ENCODE data around the gene KCNQ1. TPM values are rescaled to one million over a fixed set of nuclear protein-coding genes. Genes with fewer than 3 reads are reported as not detected.

The KCNQ1 gene
- total RNA-seq, 1 experiment from 2014 or later = 2.3 TPM

GRCh38 chr11:2549080-2549479, 104.3 kb downstream of the KCNQ1 start:
- H3K4ac ChIP-seq (ENCODE audit: low read depth, low read length) = no peak overlapping the region
- peaks cover 11% of the 10 kb centered on the region; the same call in 1 of the 2 replicates for H3K27me3 ChIP-seq (ENCODE audit: insufficient read depth, low read length)
- H3K9me3 ChIP-seq (ENCODE audit: control insufficient read depth, low read depth, low read length) = no peaks in the 10 kb centered on the region
- no peak overlapping the region for H3K4me3 Mint-ChIP-seq
- no peaks in the 10 kb centered on the region for H3K9me3 Mint-ChIP-seq
- H4K20me1 ChIP-seq (ENCODE audit: control insufficient read depth, insufficient read depth, insufficient read length) = no peaks in the 10 kb centered on the region
- no peak overlapping the region for H3K4me2 ChIP-seq (ENCODE audit: insufficient read depth, insufficient read length, low read length)
- no peak for DNase-seq
- H3T11ph ChIP-seq (ENCODE audit: low read length) = no peak overlapping the region
- peaks cover 94% of the 10 kb centered on the region for H3K27me3 Mint-ChIP-seq (ENCODE audit: low read depth)
- no peak overlapping the region for H3K27ac Mint-ChIP-seq
- no peak overlapping the region for H3K14ac ChIP-seq (ENCODE audit: insufficient read depth, low read length)
- peaks cover 0 to 1% of the 10 kb centered on the region in 2 experiments; a peak in 3 of 4 replicates for H3K4me1 Mint-ChIP-seq
- no peak overlapping the region for H4K5ac ChIP-seq (ENCODE audit: insufficient read length, low read depth, low read length)
- no peak overlapping the region for H3K9ac ChIP-seq (ENCODE audit: extremely low read depth, insufficient read length, low read length)
- no peak overlapping the region for H4K8ac ChIP-seq (replicated peaks; ENCODE audit: insufficient read length, low read depth, low read length)
- no peak overlapping the region for H2BK12ac ChIP-seq (ENCODE audit: insufficient read length, low read depth, low read length)
- no peaks in the 10 kb centered on the region for H3K36me3 Mint-ChIP-seq (ENCODE audit: insufficient read depth in 1 of 3, low read depth in 3 of 3)
- no peak overlapping the region for H3K56ac ChIP-seq (ENCODE audit: insufficient read length, low read depth, low read length)
- no peak overlapping the region for H2AK5ac ChIP-seq (ENCODE audit: insufficient read length, low read length)
- H3K18ac ChIP-seq (ENCODE audit: insufficient read length, low read depth, low read length) = no peak overlapping the region
- H3K4me1 ChIP-seq (ENCODE audit: insufficient read depth, low read length) = no peaks in the 10 kb centered on the region
- no peak overlapping the region for H2AFZ ChIP-seq (ENCODE audit: low read length)
- WGBS (ENCODE audit: extremely low coverage, insufficient read length, low lambda C conversion rate) = no CpG with 5 or more reads among the region's 7 CpGs
- no peaks in the 10 kb centered on the region for H3K23me2 ChIP-seq (ENCODE audit: insufficient read length, low read depth, low read length, poor library complexity, severe bottlenecking)
- H2BK15ac ChIP-seq (ENCODE audit: low read depth, low read length) = no peak overlapping the region
- no peak overlapping the region for H3K23ac ChIP-seq (ENCODE audit: insufficient read length, low read depth, low read length)
- H2BK5ac ChIP-seq (ENCODE audit: insufficient read length, low read length) = no peak overlapping the region
- no peak for TF ChIP-seq CTCF (conservative IDR thresholded peaks at IDR 0.05)
- H3K79me2 ChIP-seq (ENCODE audit: insufficient read depth, low read length) = no peaks in the 10 kb centered on the region
- H2BK120ac ChIP-seq (ENCODE audit: low read depth, low read length, poor library complexity, severe bottlenecking) = no peak overlapping the region
- H3K27ac ChIP-seq (ENCODE audit: insufficient read length, low read depth, low read length) = no peak overlapping the region
- no peak overlapping the region for H4K91ac ChIP-seq (ENCODE audit: insufficient read length, low read depth, low read length)
- H3K79me1 ChIP-seq (ENCODE audit: insufficient read depth, low read depth, low read length, poor library complexity, severe bottlenecking) = no peaks in the 10 kb centered on the region
- no peak overlapping the region for H2BK20ac ChIP-seq (ENCODE audit: low read depth, low read length, poor library complexity, severe bottlenecking)

Measured in H9 (cell line).